T47D (cell line): Measurements from ENCODE around the gene C1orf105.

Experiments used
- DNase-seq, 2 experiments: peaks; one replicate each; pipeline versions ENCODE4 v3.0.0 to v3.0.0-alpha.2; 2011 to 2012; ENCODE audit warnings: low read depth in 1 of 2, low spot score in 1 of 2
- JUND ChIP-seq: IDR thresholded peaks from 2 replicates; pipeline ENCODE4 v1.6.1; 2012; ENCODE audit warnings: low read depth
- in situ Hi-C: cut with HindIII; loops from 2 replicates; pipeline ENCODE4 v1.10.0; 2016; ENCODE audit warnings: low sequenced_read_pairs, low pct_unique_long_range_greater_than_20kb

The C1orf105 gene

DNA sequence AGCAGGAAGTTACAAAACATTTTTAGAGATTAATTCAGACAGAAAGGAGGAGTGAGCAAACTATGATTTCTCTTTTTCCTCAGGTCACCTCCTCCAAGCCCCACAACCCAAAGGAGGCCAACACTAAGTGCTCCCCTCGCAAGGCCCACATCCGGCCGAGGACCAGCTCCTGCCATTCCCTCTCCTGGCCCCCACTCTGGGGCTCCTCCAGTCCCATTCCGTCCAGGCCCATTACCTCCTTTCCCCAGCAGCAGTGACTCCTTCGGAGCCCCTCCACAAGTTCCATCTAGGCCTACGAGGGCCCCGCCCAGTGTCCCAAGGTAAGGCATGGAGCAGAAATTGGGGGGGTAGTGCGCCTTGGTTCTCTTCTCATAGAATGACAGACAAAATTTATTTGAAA lies 32.0 kb upstream of the C1orf105 start:
- DNase-seq, result no peak
- in situ Hi-C loops, result no loop called here
- no peak for TF ChIP-seq JUND

GRCh38 chr1:172390301-172390682 lies 30.2 kb upstream of the C1orf105 start:
- no peak for TF ChIP-seq JUND
- in situ Hi-C loops, result no loop called here
- DNase-seq, result no peak

DNA sequence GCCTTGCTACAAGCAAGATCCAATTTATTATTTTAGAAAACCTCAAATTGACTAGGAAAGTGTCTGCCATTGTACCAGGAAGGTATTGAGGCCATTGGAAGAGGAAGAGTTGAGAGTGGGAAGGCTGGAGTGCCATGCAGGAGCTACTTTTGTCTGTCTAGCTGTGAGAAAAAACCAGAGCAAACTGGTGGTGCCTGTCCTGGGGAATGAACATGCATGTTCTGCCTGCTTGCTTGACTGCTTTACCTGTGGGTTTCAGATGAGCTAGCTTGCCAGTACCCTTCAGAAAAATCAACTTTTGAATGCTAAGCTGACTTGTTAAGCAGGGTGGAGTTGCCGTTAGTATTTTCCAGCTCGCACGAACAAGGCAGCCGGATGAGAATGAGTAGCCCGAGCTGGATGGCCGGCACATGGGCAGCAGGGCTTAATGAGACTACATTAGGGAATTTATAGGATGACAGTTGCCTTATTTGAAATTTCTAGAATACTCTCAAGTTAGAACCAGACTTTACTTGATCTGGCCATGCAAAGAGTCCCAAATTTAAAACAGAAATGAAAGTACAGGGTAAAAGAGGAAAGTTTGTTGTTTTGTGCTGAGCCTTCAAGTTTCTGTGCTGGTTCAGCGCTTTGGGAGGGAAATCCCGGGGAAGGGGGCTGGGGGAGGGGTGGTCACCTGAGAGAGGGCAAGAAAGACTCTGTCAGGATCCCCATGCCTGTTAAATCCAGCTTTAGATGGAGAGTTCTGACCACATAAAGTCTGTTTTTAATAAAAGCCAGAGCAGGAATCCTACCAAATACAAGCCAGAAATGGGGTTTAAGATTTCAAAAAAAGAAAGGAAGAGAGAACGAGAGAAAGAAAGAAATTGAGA lies 29.6 kb upstream of the C1orf105 start:
- in situ Hi-C loops, result no loop called here
- DNase-seq, result peak in 1 of 2 experiments; percentile 9
- TF ChIP-seq JUND, result no peak

GRCh38 chr1:172391976-172392375 lies 28.5 kb upstream of the C1orf105 start:
- in situ Hi-C loops, result no loop called here
- TF ChIP-seq JUND, result no peak
- no peak for DNase-seq

GRCh38 chr1:172393354-172393753 lies 27.1 kb upstream of the C1orf105 start:
- TF ChIP-seq JUND, result no peak
- DNase-seq, result no peak
- in situ Hi-C loops, result no loop called here

DNA sequence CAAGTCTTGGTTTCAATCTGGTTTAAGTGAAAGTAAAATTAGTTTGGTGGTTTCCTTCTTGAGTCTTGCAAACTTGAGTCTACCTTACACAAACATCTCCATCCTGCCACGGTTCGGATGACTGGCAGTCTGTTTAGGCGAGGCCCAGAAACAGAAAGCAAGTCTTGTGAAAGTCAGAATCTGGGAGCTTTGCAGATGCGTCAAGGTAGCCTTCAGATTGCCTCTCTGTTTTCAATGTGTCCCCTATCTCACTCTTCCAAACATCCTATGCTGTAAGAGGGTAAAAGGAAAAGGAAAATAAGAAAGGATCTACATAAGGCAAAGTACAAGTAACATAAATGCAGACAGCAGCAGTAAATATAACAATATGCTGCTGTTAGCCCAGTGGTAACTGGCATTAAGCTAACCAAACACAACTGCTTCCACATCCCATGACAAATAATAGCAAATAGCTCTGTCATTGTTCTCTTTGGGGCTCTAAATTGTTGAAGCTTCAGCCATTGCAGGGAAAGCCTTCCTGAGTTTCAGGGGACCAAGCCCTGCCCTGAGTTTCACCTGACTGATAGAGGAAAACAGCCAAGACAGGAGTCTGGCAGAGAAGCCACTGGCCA lies 26.2 kb upstream of the C1orf105 start:
- TF ChIP-seq JUND, result no peak
- DNase-seq, result no peak
- in situ Hi-C loops, result no loop called here

DNA sequence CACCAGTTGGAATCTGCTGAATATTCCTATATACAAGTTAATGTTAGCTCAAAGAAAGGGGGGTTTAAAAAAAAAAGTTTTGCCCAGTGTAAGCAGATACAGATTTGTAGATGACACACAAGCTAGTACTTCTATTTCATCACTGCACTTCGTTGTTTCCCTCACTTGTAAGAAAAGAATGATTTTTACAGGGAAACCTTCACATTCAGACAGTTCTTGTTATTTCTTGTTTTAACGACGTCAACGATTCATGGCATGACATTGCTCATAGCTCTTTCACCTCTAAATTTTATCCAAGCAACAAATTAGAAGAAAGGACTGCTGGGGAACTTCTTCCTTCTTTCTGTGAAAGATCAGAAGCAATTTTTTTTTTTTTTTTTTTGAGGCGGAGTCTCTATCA lies 25.7 kb upstream of the C1orf105 start:
- no peak for TF ChIP-seq JUND
- in situ Hi-C loops, result no loop called here
- no peak for DNase-seq

- no peak for TF ChIP-seq JUND
- in situ Hi-C loops, result no loop called here
- DNase-seq, result no peak
Measured at GRCh38 chr1:172395576-172395975, 24.9 kb upstream of the C1orf105 start.

GRCh38 chr1:172397221-172397620 lies 23.3 kb upstream of the C1orf105 start:
- no peak for TF ChIP-seq JUND
- DNase-seq, result no peak
- in situ Hi-C loops, result no loop called here

DNA sequence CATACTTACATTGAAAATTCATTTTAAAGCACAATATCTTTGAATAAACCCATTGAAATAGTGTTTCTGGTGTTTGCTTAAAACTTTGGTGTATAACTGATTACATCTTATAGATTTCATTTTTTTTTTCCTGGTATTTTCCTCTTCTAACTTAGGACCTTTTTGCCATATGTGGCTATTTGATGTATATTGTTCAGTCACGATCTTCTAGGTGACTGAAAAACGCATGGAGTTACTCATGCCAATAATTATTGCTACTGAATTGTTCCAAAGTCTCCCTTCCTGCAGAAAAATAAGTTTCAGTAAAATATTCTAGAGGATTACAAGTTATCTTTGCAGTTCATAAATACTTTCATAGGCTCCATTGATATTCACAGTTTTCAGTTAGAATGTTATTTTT lies 22.9 kb upstream of the C1orf105 start:
- in situ Hi-C loops, result no loop called here
- TF ChIP-seq JUND, result no peak

GRCh38 chr1:172398193-172398592 lies 22.3 kb upstream of the C1orf105 start:
- DNase-seq, result no peak
- in situ Hi-C loops, result no loop called here
- TF ChIP-seq JUND, result no peak

More for the DNA sequence above, 22.9 kb upstream of the C1orf105 start:
- no peak for DNase-seq

GRCh38 chr1:172398970-172399755 lies 21.3 kb upstream of the C1orf105 start:
- in situ Hi-C loops, result no loop called here
- no peak for TF ChIP-seq JUND
- DNase-seq, result peak; percentile 22 to 71
